ENCODE results near the gene KLHL10. TPM values are rescaled to one million over a fixed set of nuclear protein-coding genes. Genes with fewer than 3 reads are reported as not detected.

KLHL10 gene
- total RNA-seq, 2 donors from 2014 or later: not detected

GRCh38 chr17:41812381-41813151, 25.1 kb upstream of the KLHL10 start, which contains the start of gene FKBP10:
Gene FKBP10, plus strand, starts transcription at chr17:41813004. Its CDS starts 31 bp downstream, at chr17:41813035.
- TF ChIP-seq CTCF (IDR thresholded peaks at IDR 0.05): no peak
- Histone ChIP-seq H3K27ac (peak within 1 kb of the TSS; percentile 70), H3K9ac (ENCODE audit: low read depth in 2 of 2, low read length in 2 of 2) (peak within 1 kb of the TSS; percentile 74 to 79), H3K4me3 (peak within 1 kb of the TSS; percentile 79), H3K36me3 (no peaks in the 10 kb centered on the region), H3K9me3 (no peaks in the 10 kb centered on the region), H3K27me3 (no peaks in the 10 kb centered on the region), H3K4me1 (peaks cover 19% of the 10 kb centered on the region)
- DNase-seq: peak; percentile 55
- intact Hi-C loops (cut with DNase I): no loop called here

- Histone ChIP-seq H3K9ac (ENCODE audit: low read depth in 2 of 2, low read length in 2 of 2) (no peak overlapping the region), H3K4me3 (peak overlapping the region; percentile 79), H3K27ac (no peak overlapping the region), H3K27me3 (no peaks in the 10 kb centered on the region), H3K36me3 (no peaks in the 10 kb centered on the region), H3K4me1 (peaks cover 19% of the 10 kb centered on the region), H3K9me3 (no peaks in the 10 kb centered on the region)
- no peak for DNase-seq
- intact Hi-C loops (cut with DNase I): no loop called here
- no peak for TF ChIP-seq CTCF (IDR thresholded peaks at IDR 0.05)
Measured at GRCh38 chr17:41813152-41813680, 24.4 kb upstream of the KLHL10 start.

DNA sequence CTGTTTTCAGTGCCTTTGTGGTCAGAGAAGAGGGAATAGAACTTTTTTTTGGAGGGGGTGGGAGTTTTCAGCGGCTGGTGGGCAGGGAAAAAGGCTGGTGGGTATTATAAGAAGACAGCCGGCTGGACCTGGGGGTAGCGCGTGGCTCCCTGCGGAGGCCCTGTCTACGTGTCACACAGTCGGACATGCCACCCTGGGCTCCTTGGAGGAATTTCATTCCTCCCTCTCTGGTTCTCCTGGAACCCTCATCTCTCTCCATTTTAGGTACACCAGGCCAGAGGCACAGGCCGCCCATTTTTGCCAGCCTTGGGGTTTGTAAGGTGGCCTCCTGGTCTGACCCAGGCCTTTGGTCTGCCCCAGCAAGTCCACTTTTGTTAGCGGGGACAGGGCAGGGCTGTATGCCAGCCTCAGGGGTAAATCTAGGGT, 23.9 kb upstream of the KLHL10 start:
- Histone ChIP-seq H3K27ac (no peak overlapping the region), H3K27me3 (no peaks in the 10 kb centered on the region), H3K9ac (ENCODE audit: low read depth in 2 of 2, low read length in 2 of 2) (no peak overlapping the region), H3K4me3 (no peak overlapping the region), H3K36me3 (no peaks in the 10 kb centered on the region), H3K4me1 (peaks cover 19% of the 10 kb centered on the region), H3K9me3 (no peaks in the 10 kb centered on the region)
- no peak for TF ChIP-seq CTCF (IDR thresholded peaks at IDR 0.05)
- intact Hi-C loops (cut with DNase I): no loop called here
- DNase-seq: no peak

- Histone ChIP-seq H3K4me1 (peaks cover 19% of the 10 kb centered on the region), H3K4me3 (no peak overlapping the region), H3K27me3 (no peaks in the 10 kb centered on the region), H3K27ac (no peak overlapping the region), H3K36me3 (no peaks in the 10 kb centered on the region), H3K9me3 (no peaks in the 10 kb centered on the region), H3K9ac (ENCODE audit: low read depth in 2 of 2, low read length in 2 of 2) (no peak overlapping the region)
- TF ChIP-seq CTCF (IDR thresholded peaks at IDR 0.05): no peak
- intact Hi-C loops (cut with DNase I): no loop called here
- no peak for DNase-seq
Measured at GRCh38 chr17:41814195-41814594, 23.4 kb upstream of the KLHL10 start.

DNA sequence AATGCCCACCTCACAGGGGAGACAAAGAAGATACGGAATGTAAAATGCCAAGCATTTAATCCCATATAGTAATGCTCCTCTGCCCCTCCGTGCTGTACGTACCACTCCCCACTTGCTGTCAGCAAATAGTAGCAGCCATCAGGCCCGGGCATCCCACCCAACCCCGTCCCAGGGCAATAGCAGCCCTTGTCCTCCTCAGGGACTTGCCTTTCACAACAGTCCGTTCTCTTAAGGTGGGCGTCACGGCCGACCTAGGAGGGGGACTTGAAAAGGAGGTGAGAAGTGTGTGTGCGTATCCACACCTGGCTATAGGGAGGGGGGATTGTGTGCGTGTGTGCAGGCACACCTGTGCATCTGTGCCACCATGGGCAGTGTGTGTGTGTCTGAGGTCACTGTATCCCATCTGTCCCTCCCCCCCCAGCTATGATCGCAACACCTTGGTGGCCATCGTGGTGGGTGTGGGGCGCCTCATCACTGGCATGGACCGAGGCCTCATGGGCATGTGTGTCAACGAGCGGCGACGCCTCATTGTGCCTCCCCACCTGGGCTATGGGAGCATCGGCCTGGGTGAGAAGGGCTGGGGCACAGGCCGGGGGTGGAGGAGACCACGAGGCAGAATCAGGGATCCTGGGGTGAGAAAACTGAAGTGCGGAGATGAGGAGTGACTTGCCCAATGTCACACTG, 20.8 kb upstream of the KLHL10 start:
- H3K9me3 ChIP-seq: no peaks in the 10 kb centered on the region
- no peak for DNase-seq
- H3K27ac ChIP-seq: no peak overlapping the region
- no peak overlapping the region for H3K4me3 ChIP-seq
- TF ChIP-seq CTCF (IDR thresholded peaks at IDR 0.05): no peak
- no peak overlapping the region for H3K9ac ChIP-seq (ENCODE audit: low read depth in 2 of 2, low read length in 2 of 2)
- no peaks in the 10 kb centered on the region for H3K36me3 ChIP-seq
- intact Hi-C loops (cut with DNase I): no loop called here
- peaks cover 6% of the 10 kb centered on the region for H3K4me1 ChIP-seq
- H3K27me3 ChIP-seq: no peaks in the 10 kb centered on the region
